Gastroesophageal sphincter (tissue), 4 donors: ENCODE results near the gene UFM1. TPM values are rescaled to one million over a fixed set of nuclear protein-coding genes. Genes with fewer than 3 reads are reported as not detected.

ENCODE experiments used
- ATAC-seq: fragments of 150-250 bp; one replicate; pipeline ENCODE4 v1.9.1; 2016; ENCODE audit warnings: mild to moderate bottlenecking, moderate library complexity
- H3K27ac ChIP-seq, 4 donors: fragments of 200-600 bp; sonication (generic) in 3 of 4; 1 replicate in 3 of 4; 2 replicates in 1 of 4; pipeline ENCODE4 v1.5.1; 2016 to 2019
- H3K27me3 ChIP-seq: fragments of 200-600 bp; sonication (generic); one replicate; pipeline ENCODE4 v1.5.1; 2019
- H3K36me3 ChIP-seq, 2 donors: fragments of 200-600 bp; sonication (generic); one replicate each; pipeline ENCODE4 v1.5.1; 2019; ENCODE audit warnings: control low read depth in 1 of 2
- H3K4me1 ChIP-seq, 3 donors: fragments of 200-600 bp; sonication (generic); 1 replicate in 2 of 3; 2 replicates in 1 of 3; pipeline ENCODE4 v1.5.1; 2016 to 2019; ENCODE audit warnings: control low read depth in 2 of 3
- H3K4me3 ChIP-seq, 2 donors: fragments of 200-600 bp; sonication (generic); one replicate each; pipeline ENCODE4 v1.5.1; 2019; ENCODE audit warnings: mild to moderate bottlenecking in 1 of 2, moderate library complexity in 1 of 2
- H3K9me3 ChIP-seq, 3 donors: fragments of 200-600 bp; sonication (generic); one replicate each; pipeline ENCODE4 v1.5.1; 2017 to 2019; ENCODE audit warnings: control low read depth in 2 of 3
- EP300 ChIP-seq: sonication (generic); formaldehyde crosslinking; IDR thresholded peaks from one replicate; pipeline ENCODE4 v1.6.1; 2017; ENCODE audit warnings: antibody characterized with exemption, mild to moderate bottlenecking
- POLR2A ChIP-seq, 2 donors: fragments of 450-650 bp; IDR thresholded peaks; one replicate each; pipeline ENCODE4 v1.6.1; 2017; ENCODE audit warnings: antibody characterized with exemption in 2 of 2, mild to moderate bottlenecking in 2 of 2, moderate library complexity in 1 of 2
- POLR2AphosphoS5 ChIP-seq: sonication (generic); formaldehyde crosslinking; IDR thresholded peaks from one replicate; pipeline ENCODE4 v1.6.1; 2017; ENCODE audit warnings: antibody characterized with exemption
- WGBS, 2 donors: methylation state at CpG; one replicate each; pipeline ENCODE4 v1.1.5; 2018; ENCODE audit warnings: low coverage in 1 of 2; 5-methylcytosine and 5-hydroxymethylcytosine counted together
- total RNA-seq, 4 donors: library from RNA; depleted of rRNA; stranded (reverse); fragments of >200 nt; gene quantifications; one replicate each; pipeline ENCODE4 v1.1.0, GENCODE V29; 2016
- TF ChIP-seq, protein P1 (sequence below), 4 experiments: fragments of 200-600 bp in 2 of 4; fragments of 450-650 bp in 2 of 4; sonication (generic) in 1 of 4; IDR thresholded peaks; one replicate each; pipeline ENCODE4 v1.5.1; 2017 to 2019; ENCODE audit warnings: antibody characterized with exemption in 4 of 4, mild to moderate bottlenecking in 2 of 4, moderate library complexity in 2 of 4

The UFM1 gene
- total RNA-seq, 4 donors from 2014 or later = 37.9 to 66.2 (median 55.0) TPM

GRCh38 chr13:38338089-38338488 lies 11.6 kb upstream of the UFM1 start:
- TF ChIP-seq POLR2A (IDR thresholded peaks at IDR 0.05) = no peak
- no peak for TF ChIP-seq POLR2AphosphoS5
- TF ChIP-seq, protein P1, sequence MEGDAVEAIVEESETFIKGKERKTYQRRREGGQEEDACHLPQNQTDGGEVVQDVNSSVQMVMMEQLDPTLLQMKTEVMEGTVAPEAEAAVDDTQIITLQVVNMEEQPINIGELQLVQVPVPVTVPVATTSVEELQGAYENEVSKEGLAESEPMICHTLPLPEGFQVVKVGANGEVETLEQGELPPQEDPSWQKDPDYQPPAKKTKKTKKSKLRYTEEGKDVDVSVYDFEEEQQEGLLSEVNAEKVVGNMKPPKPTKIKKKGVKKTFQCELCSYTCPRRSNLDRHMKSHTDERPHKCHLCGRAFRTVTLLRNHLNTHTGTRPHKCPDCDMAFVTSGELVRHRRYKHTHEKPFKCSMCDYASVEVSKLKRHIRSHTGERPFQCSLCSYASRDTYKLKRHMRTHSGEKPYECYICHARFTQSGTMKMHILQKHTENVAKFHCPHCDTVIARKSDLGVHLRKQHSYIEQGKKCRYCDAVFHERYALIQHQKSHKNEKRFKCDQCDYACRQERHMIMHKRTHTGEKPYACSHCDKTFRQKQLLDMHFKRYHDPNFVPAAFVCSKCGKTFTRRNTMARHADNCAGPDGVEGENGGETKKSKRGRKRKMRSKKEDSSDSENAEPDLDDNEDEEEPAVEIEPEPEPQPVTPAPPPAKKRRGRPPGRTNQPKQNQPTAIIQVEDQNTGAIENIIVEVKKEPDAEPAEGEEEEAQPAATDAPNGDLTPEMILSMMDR (IDR thresholded peaks at IDR 0.05) = no peak
- TF ChIP-seq EP300 = no peak
- no peak for ATAC-seq
- H3K36me3 ChIP-seq = no peaks in the 10 kb centered on the region
- H3K9me3 ChIP-seq = no peaks in the 10 kb centered on the region
- no peaks in the 10 kb centered on the region for H3K4me1 ChIP-seq
- H3K27me3 ChIP-seq = no peaks in the 10 kb centered on the region
- no peak overlapping the region for H3K27ac ChIP-seq
- 90 to 93% methylated on average over 2 of the region's 2 CpGs for WGBS, 2 donors
- H3K4me3 ChIP-seq = no peak overlapping the region

GRCh38 chr13:38340624-38341023 lies 9.0 kb upstream of the UFM1 start:
- no peaks in the 10 kb centered on the region for H3K36me3 ChIP-seq
- 100% methylated on average over 1 of the region's 1 CpG; no CpG with 5 or more reads in 1 of the 2 donors for WGBS, 2 donors

GRCh38 chr13:38341149-38341692 lies 8.4 kb upstream of the UFM1 start:
- Histone ChIP-seq H3K4me3 (no peak overlapping the region), H3K4me1 (no peaks in the 10 kb centered on the region), H3K27ac (no peak overlapping the region), H3K27me3 (no peaks in the 10 kb centered on the region), H3K9me3 (no peaks in the 10 kb centered on the region), H3K36me3 (no peaks in the 10 kb centered on the region)
- WGBS, 2 donors = 69 to 79% methylated on average over 3 of the region's 3 CpGs
- ATAC-seq = no peak
- TF ChIP-seq, protein P1 (IDR thresholded peaks at IDR 0.05) = no peak
- TF ChIP-seq POLR2A (IDR thresholded peaks at IDR 0.05) = no peak
- TF ChIP-seq EP300 = no peak
- no peak for TF ChIP-seq POLR2AphosphoS5

More at GRCh38 chr13:38340624-38341023, 9.0 kb upstream of the UFM1 start:
- TF ChIP-seq, protein P1 (IDR thresholded peaks at IDR 0.05) = no peak
- no peak for TF ChIP-seq POLR2AphosphoS5
- no peak for TF ChIP-seq POLR2A (IDR thresholded peaks at IDR 0.05)
- TF ChIP-seq EP300 = no peak
- Histone ChIP-seq H3K4me3 (no peak overlapping the region), H3K27ac (no peak overlapping the region), H3K4me1 (no peaks in the 10 kb centered on the region), H3K9me3 (no peaks in the 10 kb centered on the region), H3K27me3 (no peaks in the 10 kb centered on the region)
- ATAC-seq = no peak

- H3K27ac ChIP-seq = no peak overlapping the region
- WGBS, 2 donors = 72 to 81% methylated on average over 2 of the region's 2 CpGs
- no peaks in the 10 kb centered on the region for H3K27me3 ChIP-seq
- TF ChIP-seq POLR2A (IDR thresholded peaks at IDR 0.05) (no peak), POLR2AphosphoS5 (no peak), EP300 (no peak)
- TF ChIP-seq, protein P1 (IDR thresholded peaks at IDR 0.05) = no peak
- ATAC-seq = no peak
- no peaks in the 10 kb centered on the region for H3K9me3 ChIP-seq
- peaks cover 5 to 22% (median 6%) of the 10 kb centered on the region in 3 donors for H3K4me1 ChIP-seq
- no peak overlapping the region for H3K4me3 ChIP-seq
- H3K36me3 ChIP-seq = no peaks in the 10 kb centered on the region
These were observed 2.9 kb upstream of the UFM1 start for GRCh38 chr13:38346764-38347163.

GRCh38 chr13:38348861-38349389 lies 726 bp upstream of the UFM1 start:
- no peaks in the 10 kb centered on the region for H3K36me3 ChIP-seq
- no peak for ATAC-seq
- TF ChIP-seq, protein P1 (IDR thresholded peaks at IDR 0.05) = no peak
- no peak for TF ChIP-seq POLR2AphosphoS5
- TF ChIP-seq POLR2A (IDR thresholded peaks at IDR 0.05) = no peak
- TF ChIP-seq EP300 = no peak
- peaks cover 5 to 30% (median 6%) of the 10 kb centered on the region in 3 donors for H3K4me1 ChIP-seq
- H3K4me3 ChIP-seq = peak overlapping the region; percentile 73 to 77
- no peaks in the 10 kb centered on the region for H3K27me3 ChIP-seq
- H3K9me3 ChIP-seq = no peaks in the 10 kb centered on the region
- WGBS, 2 donors = 1 to 2% methylated on average over 13 to 15 of the region's 15 CpGs
- H3K27ac ChIP-seq = peak overlapping the region; percentile 72 to 95 (median 89)
